AG10803 (cell line): ENCODE results near the gene ZNF417.
"Not testable (repeated sequence)": the region's sequence is repeated elsewhere in the genome, so short reads cannot be mapped to it uniquely, and the experiment has no call there.

Experiments
- DNase-seq: peaks from one replicate; pipeline ENCODE4 v3.0.0; 2010; ENCODE audit warnings: low read depth
- H3K4me3 ChIP-seq: 2 replicates; pipeline ENCODE4 v1.5.1; 2011; ENCODE audit warnings: mild to moderate bottlenecking, low read length, control low read depth
- CTCF ChIP-seq: conservative IDR thresholded peaks from 2 replicates; pipeline ENCODE4 v1.5.1; 2011; ENCODE audit warnings: mild to moderate bottlenecking, low read length, control low read depth, inconsistent platforms

Gene ZNF417

GRCh38 chr19:57887195-57887941 lies 29.0 kb downstream of the ZNF417 start:
- DNase-seq = no peak
- no peak overlapping the region for H3K4me3 ChIP-seq
- TF ChIP-seq CTCF = no peak

- H3K4me3 ChIP-seq = no peak overlapping the region
- DNase-seq = no peak
Measured at GRCh38 chr19:57886046-57886445, 30.3 kb downstream of the ZNF417 start.

GRCh38 chr19:57873883-57874799 lies 42.3 kb downstream of the ZNF417 start:
- DNase-seq = not testable (repeated sequence)

More at GRCh38 chr19:57886046-57886445, 30.3 kb downstream of the ZNF417 start:
- no peak for TF ChIP-seq CTCF

GRCh38 chr19:57872450-57872849 lies 43.9 kb downstream of the ZNF417 start:
- no peak for TF ChIP-seq CTCF
- peak; percentile 8 for DNase-seq

More at GRCh38 chr19:57873883-57874799, 42.3 kb downstream of the ZNF417 start:
- H3K4me3 ChIP-seq = not testable (repeated sequence)

GRCh38 chr19:57870225-57870624 lies 46.2 kb downstream of the ZNF417 start:
- DNase-seq = no peak
- no peak overlapping the region for H3K4me3 ChIP-seq
- TF ChIP-seq CTCF = no peak

More at GRCh38 chr19:57872450-57872849, 43.9 kb downstream of the ZNF417 start:
- no peak overlapping the region for H3K4me3 ChIP-seq

- H3K4me3 ChIP-seq, DNase-seq: not testable (repeated sequence)
Measured at GRCh38 chr19:57869655-57870054, 46.7 kb downstream of the ZNF417 start.

GRCh38 chr19:57867868-57868492 lies 48.4 kb downstream of the ZNF417 start:
- DNase-seq = no peak
- H3K4me3 ChIP-seq = no peak overlapping the region
- no peak for TF ChIP-seq CTCF
